ENCODE measurements around the gene HCN2.

Gene HCN2

DNA sequence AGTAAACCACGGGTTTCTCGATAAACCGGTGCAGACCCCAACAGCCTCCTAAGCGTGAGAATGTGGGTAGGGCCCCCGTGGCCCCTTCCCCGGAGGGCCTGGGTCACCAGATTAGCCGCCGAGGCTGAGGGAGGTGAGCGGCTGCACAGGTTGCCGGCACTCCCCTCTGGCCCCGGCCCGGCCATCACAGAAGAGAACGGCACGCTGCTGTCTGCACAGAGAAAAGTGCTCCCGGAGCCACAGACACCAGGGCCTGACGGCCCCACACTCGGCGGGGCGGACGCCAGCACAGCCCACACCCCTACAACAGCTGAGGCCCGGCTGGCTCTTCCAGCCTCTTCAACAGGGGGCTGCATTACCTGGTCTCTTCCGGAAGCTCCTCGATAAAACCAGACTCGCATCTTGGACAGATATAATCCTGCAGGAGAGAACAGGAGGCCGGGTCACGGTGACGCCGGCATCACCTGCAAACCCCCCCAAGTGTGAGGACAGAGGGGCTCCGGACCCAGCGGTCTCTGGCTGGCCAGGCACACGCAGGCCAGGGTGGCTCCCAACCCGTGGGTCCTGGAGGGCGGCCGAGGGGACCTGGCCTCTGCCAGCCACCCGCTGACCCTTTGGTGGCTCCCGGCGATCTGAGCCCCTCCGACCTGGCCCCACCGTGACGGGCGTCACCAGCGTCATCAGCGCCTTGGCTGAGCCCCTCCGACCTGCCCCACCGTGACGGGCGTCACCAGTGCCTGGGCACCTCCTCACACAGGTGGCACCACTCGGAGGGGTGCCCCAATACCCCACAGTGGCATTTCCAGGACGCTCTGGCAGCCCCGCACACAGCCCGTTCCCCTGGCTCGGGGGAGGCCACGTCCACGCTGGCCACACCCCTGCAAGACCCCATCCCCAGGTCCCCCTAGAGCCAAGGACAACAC, 63.0 kb downstream of the HCN2 start:
- H3K27ac Mint-ChIP-seq: no peak overlapping the region
- ATAC-seq: no peak
- no peak overlapping the region for H3K4me3 Mint-ChIP-seq
- no peak for DNase-seq (ENCODE audit: low spot score in 2 of 2)
- H3K4me1 Mint-ChIP-seq: peaks cover 33% of the 10 kb centered on the region
- no peaks in the 10 kb centered on the region for H3K9me3 Mint-ChIP-seq
- H3K36me3 Mint-ChIP-seq: peaks cover 99% of the 10 kb centered on the region

DNA sequence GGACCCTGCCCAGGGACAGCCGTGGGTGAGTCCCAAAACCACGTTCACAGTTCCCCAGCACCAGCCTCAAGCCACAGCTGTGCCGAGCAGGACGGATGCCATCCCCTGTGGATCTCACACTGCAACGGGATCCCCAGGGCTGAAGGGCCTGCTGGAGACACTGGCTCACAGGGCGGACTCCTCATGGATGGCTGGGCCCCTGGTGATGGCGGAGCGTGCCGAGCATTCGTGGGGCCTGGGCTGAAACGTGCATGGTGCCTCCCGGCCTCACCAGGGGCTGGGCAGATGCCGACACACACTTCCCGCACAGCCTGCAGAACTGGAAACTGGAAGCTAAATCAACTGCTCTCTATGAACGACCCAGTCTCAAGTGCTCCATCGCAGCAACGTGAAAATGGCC, 63.7 kb downstream of the HCN2 start:
- Mint-ChIP-seq H3K4me1 (peaks cover 36% of the 10 kb centered on the region), H3K9me3 (no peaks in the 10 kb centered on the region), H3K27ac (no peak overlapping the region), H3K36me3 (peaks cover 98% of the 10 kb centered on the region), H3K4me3 (no peak overlapping the region)
- no peak for ATAC-seq
- no peak for DNase-seq (ENCODE audit: low spot score in 2 of 2)

DNA sequence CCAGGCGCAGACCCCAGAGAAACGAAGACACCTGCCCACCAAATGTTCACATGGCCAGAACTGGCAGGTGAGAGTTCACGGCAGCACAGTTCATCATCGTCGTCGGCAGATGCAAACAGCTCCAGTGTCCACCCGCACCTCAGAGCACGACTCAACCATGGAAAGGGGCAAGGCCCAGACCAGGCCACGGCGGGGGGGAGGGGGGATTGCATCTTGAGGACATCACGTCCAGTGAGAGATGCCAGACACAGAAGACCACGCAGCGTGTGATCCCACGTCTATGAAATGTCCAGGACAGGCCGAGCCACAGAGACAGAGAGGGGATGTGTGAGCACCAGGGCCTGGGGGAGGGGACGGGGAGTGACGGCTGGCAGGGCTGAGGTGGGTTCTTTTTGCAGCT, 66.0 kb downstream of the HCN2 start:
- Mint-ChIP-seq H3K4me3 (peak overlapping the region; percentile 38), H3K9me3 (no peaks in the 10 kb centered on the region), H3K36me3 (peaks cover 96% of the 10 kb centered on the region), H3K27ac (peak overlapping the region; percentile 89), H3K4me1 (peaks cover 59% of the 10 kb centered on the region)
- DNase-seq (ENCODE audit: low spot score in 2 of 2): no peak
- no peak for ATAC-seq

DNA sequence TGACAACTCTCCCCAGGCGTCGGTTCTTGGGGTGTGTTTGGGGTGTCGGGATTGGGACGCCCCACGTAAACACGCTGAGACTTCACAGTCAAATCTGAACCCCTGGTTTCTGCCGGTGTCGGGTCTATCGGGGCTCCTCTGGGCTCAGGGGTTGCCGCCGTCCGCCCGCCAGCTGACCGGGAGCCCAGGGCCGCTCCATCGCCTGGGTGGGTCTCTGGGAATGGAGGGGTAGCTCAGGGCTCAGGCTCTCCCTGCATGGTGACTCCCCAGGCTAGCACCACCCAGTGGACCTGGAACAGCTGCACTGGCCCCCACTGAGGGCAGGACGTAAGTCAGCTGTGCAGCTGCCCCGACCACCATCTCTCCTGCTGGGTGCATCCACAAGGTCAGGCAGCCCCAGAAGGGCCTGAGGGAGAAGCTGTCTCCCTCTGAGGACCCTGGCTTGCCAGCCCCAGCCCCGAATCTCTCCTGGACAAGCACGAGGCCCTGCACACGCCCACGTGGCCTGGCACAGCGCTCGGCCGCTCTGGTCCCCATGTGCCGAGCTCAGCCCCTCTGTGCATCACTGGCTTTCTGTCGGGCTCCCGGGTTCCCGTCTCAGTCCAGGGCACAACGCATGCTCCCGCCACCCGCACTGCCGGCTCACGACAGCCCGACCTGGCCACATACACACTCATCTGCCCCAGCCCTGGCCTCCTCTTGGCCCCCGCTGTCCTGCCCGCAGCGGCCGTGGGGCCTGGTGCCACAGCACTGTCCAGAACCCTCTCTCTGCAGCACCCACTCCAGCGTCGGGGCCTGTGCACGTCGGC, 67.3 kb downstream of the HCN2 start:
- DNase-seq (ENCODE audit: low spot score in 2 of 2): no peak
- Mint-ChIP-seq H3K9me3 (no peaks in the 10 kb centered on the region), H3K4me1 (peaks cover 72% of the 10 kb centered on the region), H3K36me3 (peaks cover 95% of the 10 kb centered on the region), H3K4me3 (peak overlapping the region; percentile 98), H3K27ac (peak overlapping the region; percentile 89)
- ATAC-seq: no peak

DNA sequence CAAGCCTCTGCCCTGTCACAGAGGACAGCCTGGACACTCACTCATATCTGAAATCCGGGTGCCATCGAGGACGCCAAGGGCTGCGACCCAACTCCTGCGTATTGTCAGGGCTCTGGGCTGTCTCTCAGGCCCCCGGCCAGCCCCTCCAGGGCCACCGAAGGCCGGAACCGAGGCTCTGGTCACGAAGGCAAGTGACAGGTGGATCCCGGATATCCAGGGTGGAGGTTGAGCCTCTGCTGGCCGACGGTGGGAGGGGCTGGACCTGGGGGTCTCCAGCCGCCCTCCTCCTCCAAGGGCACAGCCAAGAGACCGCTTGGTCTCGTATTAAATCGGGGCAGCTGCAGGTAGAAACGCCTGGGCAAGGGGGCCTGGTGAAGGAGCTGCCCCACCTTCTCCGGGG, 67.9 kb downstream of the HCN2 start:
- H3K4me3 Mint-ChIP-seq: peak overlapping the region; percentile 98
- peaks cover 91% of the 10 kb centered on the region for H3K36me3 Mint-ChIP-seq
- peaks cover 73% of the 10 kb centered on the region for H3K4me1 Mint-ChIP-seq

DNA sequence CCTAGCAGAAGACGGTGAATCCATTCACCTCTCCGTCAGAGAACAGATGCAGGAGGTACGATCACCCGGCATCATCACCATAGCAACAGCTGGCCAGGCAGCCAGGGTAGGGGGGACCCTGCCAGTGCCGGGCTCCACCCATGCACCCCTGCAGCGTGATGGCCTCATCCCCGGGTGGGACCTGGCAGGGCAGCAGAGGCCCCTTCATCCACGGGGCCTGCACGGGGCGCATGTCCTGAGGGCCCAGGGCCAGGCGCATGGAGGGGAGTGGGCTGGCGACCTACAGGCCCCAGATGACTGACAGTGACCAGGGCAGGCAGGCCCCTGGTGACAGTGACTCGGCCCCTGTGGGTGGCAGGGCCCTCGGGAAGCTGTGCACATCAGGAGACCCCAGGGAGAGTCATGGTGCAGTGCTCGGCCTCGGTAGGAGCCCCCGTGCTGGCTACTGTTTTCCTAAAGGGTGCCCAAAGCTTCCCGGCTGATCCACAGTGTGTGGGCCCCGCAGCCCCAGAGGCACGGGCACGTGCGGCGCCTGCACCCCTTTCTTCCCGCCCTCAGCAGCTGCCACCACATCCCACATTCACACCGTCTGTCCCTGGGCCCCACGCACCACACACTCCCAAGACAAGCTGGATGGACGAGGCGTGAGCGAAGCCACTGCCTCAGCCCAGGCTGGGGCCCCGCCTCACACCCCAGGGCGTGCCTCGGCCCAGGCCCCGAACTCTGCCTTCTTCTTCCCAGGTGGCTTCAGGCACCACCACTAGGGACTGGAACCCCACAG, 68.6 kb downstream of the HCN2 start:
- H3K36me3 Mint-ChIP-seq: peaks cover 84% of the 10 kb centered on the region
- H3K4me1 Mint-ChIP-seq: peaks cover 74% of the 10 kb centered on the region
- ATAC-seq: no peak
- peak overlapping the region; percentile 98 for H3K4me3 Mint-ChIP-seq
- DNase-seq (ENCODE audit: low spot score in 2 of 2): no peak
- peak overlapping the region; percentile 95 for H3K27ac Mint-ChIP-seq
- no peaks in the 10 kb centered on the region for H3K9me3 Mint-ChIP-seq

More for the DNA sequence above, 67.9 kb downstream of the HCN2 start:
- ATAC-seq (no peak), DNase-seq (ENCODE audit: low spot score in 2 of 2) (no peak)
- no peaks in the 10 kb centered on the region for H3K9me3 Mint-ChIP-seq
- H3K27ac Mint-ChIP-seq: no peak overlapping the region

DNA sequence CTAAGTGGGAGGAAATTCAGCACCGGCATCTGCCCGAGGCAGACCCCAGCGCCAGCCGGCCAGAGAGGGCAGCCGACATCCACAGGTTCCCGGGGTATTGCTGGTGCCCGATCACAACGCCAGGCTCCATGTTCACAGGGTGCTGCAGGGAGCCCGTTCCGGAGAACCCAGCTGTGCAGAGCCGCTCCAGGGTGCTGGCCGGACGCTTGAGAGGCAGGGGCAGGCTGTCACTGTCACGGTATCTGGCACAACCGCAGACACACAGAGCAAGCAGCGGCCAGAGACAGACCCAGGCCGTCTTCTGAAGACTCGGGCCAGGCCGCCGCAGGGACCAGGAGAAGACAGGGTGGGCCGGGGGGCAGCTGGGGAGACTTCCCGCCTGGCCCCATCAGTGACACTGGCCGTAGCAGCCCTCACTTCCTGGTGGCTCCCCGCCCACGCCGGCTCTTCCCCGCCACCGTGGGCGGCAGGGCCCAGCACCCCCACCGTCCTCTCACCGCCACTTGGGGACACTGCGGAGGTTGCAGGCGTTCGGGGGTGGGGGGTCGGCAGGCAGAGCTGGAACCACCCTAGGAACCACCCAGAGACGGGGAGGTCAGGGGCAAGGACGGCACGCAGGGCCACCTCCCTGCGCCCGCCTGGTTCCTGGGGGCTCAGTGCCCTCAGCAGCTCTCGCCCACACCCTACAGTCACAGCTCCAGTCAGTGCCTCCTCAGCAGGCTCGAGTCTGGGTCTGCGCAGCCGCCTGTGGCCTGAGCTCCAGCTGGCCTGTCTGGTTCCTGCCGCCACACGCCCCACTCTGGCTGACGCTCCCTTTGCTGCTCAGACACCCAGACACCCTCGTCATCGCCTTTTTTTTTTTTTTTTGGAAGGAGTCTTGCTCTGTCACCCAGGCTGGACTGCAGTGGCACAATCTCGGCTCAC, 69.5 kb downstream of the HCN2 start:
- H3K27ac Mint-ChIP-seq: peak overlapping the region; percentile 95
- DNase-seq (ENCODE audit: low spot score in 2 of 2) (peak in 1 of 2 donors; percentile 32), ATAC-seq (peak; percentile 73)
- H3K4me1 Mint-ChIP-seq: peaks cover 82% of the 10 kb centered on the region
- no peaks in the 10 kb centered on the region for H3K9me3 Mint-ChIP-seq
- H3K4me3 Mint-ChIP-seq: peak overlapping the region; percentile 98
- peaks cover 81% of the 10 kb centered on the region for H3K36me3 Mint-ChIP-seq

DNA sequence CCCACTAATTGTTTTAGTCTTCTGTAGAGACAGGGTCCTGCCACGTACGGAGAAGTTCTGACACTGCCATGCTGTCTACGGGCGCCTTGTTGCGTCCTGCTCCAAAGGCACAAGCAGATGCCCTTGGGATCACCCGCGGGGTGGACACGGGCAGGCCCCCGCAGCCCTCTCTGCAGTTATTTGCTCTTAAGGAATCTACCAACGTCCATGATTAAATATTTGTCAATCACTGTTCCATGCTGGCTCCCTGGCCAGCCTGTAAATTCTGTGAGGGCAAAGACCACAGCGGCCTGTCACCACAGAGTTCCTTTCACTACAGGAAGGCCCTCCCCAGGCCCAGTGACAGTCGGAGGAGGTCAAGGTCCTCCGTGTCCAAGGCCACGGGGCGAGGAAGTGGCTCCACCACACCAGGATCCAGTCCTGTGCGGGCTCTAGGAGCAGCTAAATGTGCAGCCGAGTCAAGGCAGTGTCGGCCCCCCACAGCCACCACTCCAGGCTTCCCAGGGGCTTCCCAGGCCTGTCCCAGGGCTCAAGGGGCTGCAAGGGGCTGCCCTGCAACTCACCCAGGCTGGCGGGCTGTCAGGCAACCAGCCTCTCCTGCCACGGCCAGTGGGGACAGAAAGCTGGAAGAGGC, 71.2 kb downstream of the HCN2 start:
- no peaks in the 10 kb centered on the region for H3K9me3 Mint-ChIP-seq
- ATAC-seq: no peak
- peak overlapping the region; percentile 98 for H3K4me3 Mint-ChIP-seq
- H3K4me1 Mint-ChIP-seq: peaks cover 76% of the 10 kb centered on the region
- H3K27ac Mint-ChIP-seq: peak overlapping the region; percentile 95
- no peak for DNase-seq (ENCODE audit: low spot score in 2 of 2)
- peaks cover 63% of the 10 kb centered on the region for H3K36me3 Mint-ChIP-seq

DNA sequence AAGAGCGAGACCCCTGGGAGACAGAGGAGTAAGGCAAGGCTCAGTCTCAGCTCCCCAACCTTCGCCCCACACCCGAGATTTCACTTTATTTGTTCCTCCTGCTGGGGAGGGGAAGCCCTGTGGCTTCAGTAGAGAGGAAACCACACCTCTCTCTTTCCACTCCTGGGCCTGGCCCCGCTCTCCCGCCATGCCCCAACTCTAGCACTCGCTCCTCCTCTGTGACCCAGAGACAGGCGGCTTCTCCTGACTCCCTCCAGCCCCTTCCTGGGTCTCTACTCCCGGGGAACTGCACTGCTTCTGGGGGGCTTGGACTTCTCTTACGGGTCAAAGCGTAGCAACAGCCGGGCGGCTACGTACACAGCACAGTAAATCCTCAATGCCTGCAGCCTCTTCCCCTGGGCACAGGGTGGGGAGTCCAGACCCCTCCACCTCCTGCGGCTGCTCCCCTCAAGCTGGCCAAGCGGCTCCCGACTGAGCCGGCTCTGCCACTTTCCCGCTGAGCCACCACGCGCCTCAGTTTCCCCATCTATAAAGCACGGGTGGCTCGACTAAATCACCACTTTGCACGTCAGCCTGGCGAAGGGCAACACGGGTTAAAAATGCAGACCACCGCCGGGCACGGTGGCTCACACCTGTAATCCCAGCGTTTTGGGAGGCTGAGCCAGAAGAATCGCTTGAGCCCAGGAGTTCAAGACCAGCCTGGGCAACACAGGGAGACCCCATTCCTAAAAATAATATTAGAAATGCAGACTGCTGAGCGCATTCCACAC, 71.9 kb downstream of the HCN2 start:
- Mint-ChIP-seq H3K36me3 (peaks cover 56% of the 10 kb centered on the region), H3K4me1 (peaks cover 69% of the 10 kb centered on the region), H3K4me3 (peak overlapping the region; percentile 98), H3K27ac (peak overlapping the region; percentile 95), H3K9me3 (no peaks in the 10 kb centered on the region)
- DNase-seq (ENCODE audit: low spot score in 2 of 2) (peak; percentile 30 to 79), ATAC-seq (peak; percentile 33)

DNA sequence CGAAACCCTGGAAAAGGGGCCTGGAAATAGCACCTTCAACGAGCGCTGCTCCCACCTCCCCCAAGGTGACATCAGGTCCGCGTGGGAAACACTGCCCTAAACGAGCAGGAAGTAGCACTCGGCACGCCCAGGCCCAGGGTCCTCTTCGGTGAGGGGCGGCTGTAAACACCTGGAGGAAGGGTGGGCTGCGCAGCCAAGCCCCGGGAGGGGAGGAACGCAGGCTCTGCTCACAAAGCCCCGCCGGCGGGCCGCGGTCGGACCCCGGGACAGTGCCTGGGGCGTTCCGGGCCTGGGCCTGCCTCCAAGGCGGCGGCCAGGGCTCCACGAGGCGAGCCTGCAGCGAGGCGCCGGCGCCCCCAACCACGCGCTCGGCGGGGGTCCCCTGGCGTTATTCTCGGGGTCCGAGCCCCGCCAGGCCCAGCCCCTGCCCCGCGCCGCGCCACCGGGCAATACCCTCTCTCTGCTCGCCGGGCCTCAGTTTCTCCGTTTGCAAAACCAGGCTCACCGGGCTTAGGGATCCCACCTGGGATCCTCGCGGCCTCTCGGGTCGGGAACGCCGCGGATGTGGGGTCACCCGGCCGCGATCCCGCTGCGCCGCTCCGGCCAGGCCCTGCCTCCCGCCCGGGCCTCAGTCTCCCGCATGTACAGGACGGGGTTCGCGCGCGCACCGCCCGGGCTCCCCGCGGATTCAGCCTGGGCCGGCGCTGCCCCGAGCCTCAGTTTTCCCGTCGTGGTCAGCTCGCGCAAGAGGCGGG, 72.7 kb downstream of the HCN2 start:
- H3K4me3 Mint-ChIP-seq: peak overlapping the region; percentile 98
- peak; percentile 50 to 84 for DNase-seq (ENCODE audit: low spot score in 2 of 2)
- H3K36me3 Mint-ChIP-seq: peaks cover 50% of the 10 kb centered on the region
- H3K4me1 Mint-ChIP-seq: peaks cover 62% of the 10 kb centered on the region
- peak; percentile 20 for ATAC-seq
- peak overlapping the region; percentile 95 for H3K27ac Mint-ChIP-seq
- H3K9me3 Mint-ChIP-seq: no peaks in the 10 kb centered on the region

DNA sequence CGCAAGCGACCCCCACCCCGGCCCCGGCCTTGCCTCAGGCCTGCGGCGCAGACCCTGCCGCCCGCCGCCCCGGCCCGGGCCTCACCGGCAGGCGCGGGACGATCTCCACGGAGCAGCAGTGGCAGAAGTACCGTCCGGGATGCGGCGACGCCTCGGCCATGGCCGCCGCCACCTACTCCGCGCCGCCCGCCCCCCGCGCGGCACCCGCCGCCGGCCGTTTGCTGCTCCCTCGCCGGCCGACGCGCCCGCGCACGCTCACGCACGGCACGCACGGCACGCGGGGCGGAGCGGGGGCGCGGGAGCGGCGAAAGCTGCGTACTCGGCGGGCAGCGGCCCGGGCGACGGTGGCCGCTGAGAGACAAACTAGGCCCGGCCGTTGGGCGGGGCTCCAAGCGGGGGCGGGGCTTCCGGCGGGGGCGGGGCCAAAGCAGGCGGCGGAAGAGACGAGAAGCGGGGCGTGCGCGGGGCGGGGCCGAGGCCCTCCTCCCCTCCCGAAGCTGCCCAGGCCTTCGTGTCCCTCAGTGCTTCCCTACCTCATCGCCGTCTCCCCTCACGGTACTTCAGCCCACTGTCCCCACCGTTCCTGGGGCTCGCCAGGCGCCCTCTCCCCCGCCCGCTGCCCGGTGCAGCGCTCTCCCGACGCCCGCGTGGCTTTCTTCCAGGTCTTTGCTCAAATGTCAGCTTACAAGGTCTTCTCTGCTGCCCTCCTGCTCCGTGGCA, 73.4 kb downstream of the HCN2 start, which contains the start of gene RNF126:
Gene RNF126, minus strand, starts transcription at position 253 of the 720 bp plus-strand sequence. Its CDS starts 93 bp downstream, at position 160.
- Mint-ChIP-seq H3K9me3 (no peaks in the 10 kb centered on the region), H3K4me1 (peaks cover 58% of the 10 kb centered on the region), H3K36me3 (peaks cover 44% of the 10 kb centered on the region), H3K4me3 (peak within 1 kb of the TSS; percentile 98), H3K27ac (peak within 1 kb of the TSS; percentile 95)
- ATAC-seq (peak; percentile 61), DNase-seq (ENCODE audit: low spot score in 2 of 2) (peak; percentile 80 to 90)

DNA sequence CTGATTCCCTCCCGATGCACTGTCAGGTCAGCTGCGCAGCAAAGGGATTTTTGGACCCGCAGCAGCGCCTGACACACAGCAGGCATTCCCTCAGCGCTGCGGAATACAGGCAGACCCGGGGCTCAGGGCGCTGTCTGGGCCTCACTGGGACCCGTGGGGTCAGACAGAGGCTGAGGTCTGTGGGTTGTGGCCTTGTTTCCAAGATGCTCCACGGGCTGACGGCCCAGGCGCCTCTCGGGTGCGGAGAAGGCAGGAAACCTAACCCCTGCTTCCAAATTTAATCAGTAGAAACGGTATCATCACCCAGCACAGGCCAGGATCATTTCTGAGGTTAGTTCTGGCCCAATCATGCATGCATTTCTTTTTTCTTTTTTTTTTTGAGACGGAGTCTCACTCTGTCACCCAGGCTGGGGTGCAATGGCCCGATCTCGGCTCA, 74.0 kb downstream of the HCN2 start:
- Mint-ChIP-seq H3K4me3 (peak overlapping the region; percentile 98), H3K27ac (peak overlapping the region; percentile 85), H3K4me1 (peaks cover 52% of the 10 kb centered on the region), H3K9me3 (no peaks in the 10 kb centered on the region), H3K36me3 (peaks cover 38% of the 10 kb centered on the region)
- DNase-seq (ENCODE audit: low spot score in 2 of 2) (no peak), ATAC-seq (no peak)

Data from stimulated activated effector memory CD8-positive, alpha-beta T cell treated with anti-CD3 and anti-CD28 coated beads, Interleukin-12 subunit alpha, Interleukin-12 subunit beta, amount 100 ng/mL, for 72 hours (primary cell).